ENCODE data around the gene C9. TPM values are rescaled to one million over a fixed set of nuclear protein-coding genes. Genes with fewer than 3 reads are reported as not detected.

C9 gene
- total RNA-seq, 2 donors from 2014 or later, result not detected

DNA sequence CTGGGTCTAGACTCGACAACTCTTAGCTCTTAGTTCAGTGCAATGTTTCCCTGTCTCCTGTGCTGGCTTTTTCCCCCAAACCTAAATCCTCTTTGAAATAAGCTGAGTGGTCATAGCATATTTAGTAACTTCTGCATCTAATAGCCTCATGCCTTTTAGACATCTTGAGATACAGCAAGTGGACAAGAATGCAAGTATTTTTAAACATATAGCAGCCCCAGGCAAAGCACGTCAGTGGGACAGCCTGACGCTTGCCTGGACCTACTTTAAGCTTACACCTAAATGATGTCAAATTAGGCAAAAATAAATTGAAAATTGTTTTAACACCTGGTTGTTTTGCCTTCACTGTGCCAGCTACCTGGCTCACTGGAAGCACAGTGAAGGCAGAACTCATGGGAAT lies 8.0 kb downstream of the C9 start:
- Mint-ChIP-seq H3K27me3 (ENCODE audit: insufficient read depth) (no peaks in the 10 kb centered on the region), H3K36me3 (ENCODE audit: low read depth) (no peaks in the 10 kb centered on the region), H3K4me3 (no peak overlapping the region), H3K4me1 (no peaks in the 10 kb centered on the region), H3K9me3 (peaks cover 8% of the 10 kb centered on the region), H3K27ac (no peak overlapping the region)
- Histone ChIP-seq H3K4me3 (ENCODE audit: low read length) (no peak overlapping the region), H3K9me3 (ENCODE audit: control insufficient read depth, low read length) (no peaks in the 10 kb centered on the region), H3K27me3 (ENCODE audit: control insufficient read depth, insufficient read depth, low read length, poor library complexity, severe bottlenecking) (no peaks in the 10 kb centered on the region), H3K36me3 (ENCODE audit: control insufficient read depth, insufficient read depth, low read length) (no peaks in the 10 kb centered on the region), H3K4me1 (ENCODE audit: control insufficient read depth, insufficient read depth, low read length) (no peaks in the 10 kb centered on the region), H3K9ac (ENCODE audit: extremely low read depth, low read length, poor library complexity, severe bottlenecking) (no peak overlapping the region), H3K27ac (ENCODE audit: low read depth, low read length) (no peak overlapping the region)
- DNase-seq, result no peak
- TF ChIP-seq, protein P1, sequence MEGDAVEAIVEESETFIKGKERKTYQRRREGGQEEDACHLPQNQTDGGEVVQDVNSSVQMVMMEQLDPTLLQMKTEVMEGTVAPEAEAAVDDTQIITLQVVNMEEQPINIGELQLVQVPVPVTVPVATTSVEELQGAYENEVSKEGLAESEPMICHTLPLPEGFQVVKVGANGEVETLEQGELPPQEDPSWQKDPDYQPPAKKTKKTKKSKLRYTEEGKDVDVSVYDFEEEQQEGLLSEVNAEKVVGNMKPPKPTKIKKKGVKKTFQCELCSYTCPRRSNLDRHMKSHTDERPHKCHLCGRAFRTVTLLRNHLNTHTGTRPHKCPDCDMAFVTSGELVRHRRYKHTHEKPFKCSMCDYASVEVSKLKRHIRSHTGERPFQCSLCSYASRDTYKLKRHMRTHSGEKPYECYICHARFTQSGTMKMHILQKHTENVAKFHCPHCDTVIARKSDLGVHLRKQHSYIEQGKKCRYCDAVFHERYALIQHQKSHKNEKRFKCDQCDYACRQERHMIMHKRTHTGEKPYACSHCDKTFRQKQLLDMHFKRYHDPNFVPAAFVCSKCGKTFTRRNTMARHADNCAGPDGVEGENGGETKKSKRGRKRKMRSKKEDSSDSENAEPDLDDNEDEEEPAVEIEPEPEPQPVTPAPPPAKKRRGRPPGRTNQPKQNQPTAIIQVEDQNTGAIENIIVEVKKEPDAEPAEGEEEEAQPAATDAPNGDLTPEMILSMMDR (conservative IDR thresholded peaks at IDR 0.05), result no peak
- WGBS, 2 experiments (ENCODE audit: insufficient coverage in 1 of 2, insufficient read length in 1 of 2), result 91% methylated on average over 3 of the region's 3 CpGs; no CpG with 5 or more reads in 1 of the 2 experiments

DNA sequence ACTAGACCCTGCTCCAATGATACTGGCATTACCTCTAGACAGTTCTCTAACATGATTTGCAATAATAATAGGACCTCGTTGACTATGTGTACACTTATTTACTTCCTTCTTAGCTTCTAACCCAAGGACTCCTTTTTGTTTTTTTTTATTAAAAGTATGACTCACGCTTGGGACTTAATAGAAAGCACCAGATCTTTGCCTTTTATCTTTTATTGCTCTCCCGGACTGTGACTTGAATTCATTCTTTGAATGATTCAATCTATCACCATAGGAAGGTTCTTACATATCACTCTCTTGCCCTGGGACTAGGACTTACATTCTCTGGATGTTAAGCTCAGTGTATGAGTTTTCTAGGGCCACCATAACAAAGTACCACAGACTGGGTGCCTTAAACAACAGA lies 9.0 kb downstream of the C9 start:
- Histone ChIP-seq H3K9me3 (ENCODE audit: control insufficient read depth, low read length) (no peaks in the 10 kb centered on the region), H3K27me3 (ENCODE audit: control insufficient read depth, insufficient read depth, low read length, poor library complexity, severe bottlenecking) (no peaks in the 10 kb centered on the region), H3K36me3 (ENCODE audit: control insufficient read depth, insufficient read depth, low read length) (no peaks in the 10 kb centered on the region), H3K4me1 (ENCODE audit: control insufficient read depth, insufficient read depth, low read length) (no peaks in the 10 kb centered on the region), H3K27ac (ENCODE audit: low read depth, low read length) (no peak overlapping the region), H3K9ac (ENCODE audit: extremely low read depth, low read length, poor library complexity, severe bottlenecking) (no peak overlapping the region), H3K4me3 (ENCODE audit: low read length) (no peak overlapping the region)
- no peak overlapping the region for H3K27ac Mint-ChIP-seq
- H3K4me1 Mint-ChIP-seq, result no peaks in the 10 kb centered on the region
- peaks cover 13% of the 10 kb centered on the region for H3K9me3 Mint-ChIP-seq
- DNase-seq, result no peak
- TF ChIP-seq, protein P1 (conservative IDR thresholded peaks at IDR 0.05), result no peak
- WGBS, 2 experiments (ENCODE audit: insufficient coverage in 1 of 2, insufficient read length in 1 of 2), result 69 to 71% methylated on average over 2 to 3 of the region's 3 CpGs
- no peaks in the 10 kb centered on the region for H3K27me3 Mint-ChIP-seq (ENCODE audit: insufficient read depth)
- no peaks in the 10 kb centered on the region for H3K36me3 Mint-ChIP-seq (ENCODE audit: low read depth)
- H3K4me3 Mint-ChIP-seq, result no peak overlapping the region

DNA sequence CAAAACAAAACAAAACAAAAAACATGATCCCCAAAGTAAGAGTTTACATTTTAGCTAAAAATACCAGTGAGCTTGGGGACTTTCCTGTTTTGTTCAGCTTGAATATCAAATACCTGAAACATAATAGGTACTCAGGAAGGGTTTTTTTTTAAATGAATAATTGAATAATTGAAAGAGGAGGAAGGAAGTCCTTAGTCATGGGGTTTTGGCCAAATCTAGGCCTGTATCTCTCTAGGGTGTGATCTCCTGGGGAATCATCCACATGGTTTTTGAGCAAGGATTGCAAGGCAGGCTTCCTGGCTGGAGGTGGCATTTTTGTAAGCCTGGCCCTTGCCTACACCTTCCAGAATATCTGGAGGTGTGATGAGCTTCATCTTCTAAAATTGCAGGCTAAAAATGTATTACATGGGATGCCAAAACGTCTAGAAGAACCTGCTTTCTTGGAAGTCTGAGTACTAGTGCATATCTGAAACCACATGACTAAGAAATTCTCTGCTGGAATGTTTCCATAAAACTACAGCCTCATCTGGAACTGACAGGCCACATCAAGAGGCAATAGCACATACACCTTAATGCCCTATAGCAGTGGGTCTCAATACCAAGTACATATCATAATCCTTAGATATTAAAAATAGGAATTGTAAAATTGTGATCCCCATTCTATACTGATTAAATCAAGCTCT lies 10.4 kb downstream of the C9 start:
- Histone ChIP-seq H3K9me3 (ENCODE audit: control insufficient read depth, low read length) (no peaks in the 10 kb centered on the region), H3K4me1 (ENCODE audit: control insufficient read depth, insufficient read depth, low read length) (no peaks in the 10 kb centered on the region), H3K36me3 (ENCODE audit: control insufficient read depth, insufficient read depth, low read length) (no peaks in the 10 kb centered on the region), H3K27me3 (ENCODE audit: control insufficient read depth, insufficient read depth, low read length, poor library complexity, severe bottlenecking) (no peaks in the 10 kb centered on the region), H3K4me3 (ENCODE audit: low read length) (no peak overlapping the region), H3K27ac (ENCODE audit: low read depth, low read length) (no peak overlapping the region), H3K9ac (ENCODE audit: extremely low read depth, low read length, poor library complexity, severe bottlenecking) (no peak overlapping the region)
- TF ChIP-seq, protein P1 (conservative IDR thresholded peaks at IDR 0.05), result no peak
- Mint-ChIP-seq H3K4me1 (no peaks in the 10 kb centered on the region), H3K9me3 (peaks cover 16% of the 10 kb centered on the region), H3K27me3 (ENCODE audit: insufficient read depth) (no peaks in the 10 kb centered on the region), H3K4me3 (no peak overlapping the region), H3K36me3 (ENCODE audit: low read depth) (no peaks in the 10 kb centered on the region), H3K27ac (no peak overlapping the region)
- DNase-seq, result no peak
- 75 to 78% methylated on average over 1 of the region's 1 CpG for WGBS, 2 experiments (ENCODE audit: insufficient coverage in 1 of 2, insufficient read length in 1 of 2)
